Measurements from ENCODE around the gene NXNL2. TPM values are rescaled to one million over a fixed set of nuclear protein-coding genes. Genes with fewer than 3 reads are reported as not detected.

NXNL2 gene
- polyA plus RNA-seq, 2 donors, result 0.15 to 0.22 TPM

DNA sequence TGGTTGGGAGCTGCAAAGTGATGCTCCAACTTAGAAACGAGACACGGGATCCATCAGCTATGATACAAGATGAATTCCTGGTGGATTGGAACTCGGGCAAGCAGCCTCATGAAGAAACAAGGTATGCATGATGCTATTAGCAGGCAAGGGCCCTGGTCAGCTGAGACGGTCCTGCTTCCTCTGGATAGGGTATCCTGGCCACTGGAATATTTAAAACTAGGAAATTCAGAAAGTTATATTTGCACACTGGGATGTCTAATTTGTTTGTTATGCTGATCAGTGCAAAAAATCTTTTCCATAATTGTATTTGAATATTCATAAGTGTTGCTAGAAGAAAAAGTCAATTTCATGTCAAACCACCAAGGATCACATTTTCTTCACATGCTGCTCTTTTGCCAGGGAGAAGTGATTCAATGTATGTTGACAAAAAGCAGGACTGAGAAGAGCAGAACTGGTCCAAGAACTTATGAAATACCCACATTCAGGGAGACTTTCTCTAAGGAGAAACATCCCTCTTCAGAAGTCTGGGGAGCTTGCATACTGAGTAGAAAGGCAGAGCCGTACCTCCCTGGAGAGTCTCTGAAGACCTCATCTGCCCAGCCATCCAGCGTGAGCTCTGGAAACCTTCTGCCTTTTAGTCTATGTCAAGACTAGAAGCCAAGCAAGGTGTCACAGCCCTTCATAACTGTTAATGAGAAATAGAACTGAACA lies 6.7 kb upstream of the NXNL2 start:
- Histone ChIP-seq H3K4me1 (ENCODE audit: control insufficient read depth in 2 of 2, insufficient read depth in 2 of 2, low read length in 1 of 2) (peaks cover 0 to 2% of the 10 kb centered on the region in 2 donors), H3K27me3 (ENCODE audit: control insufficient read depth in 1 of 2, insufficient read depth in 2 of 2, low read length in 2 of 2) (no peaks in the 10 kb centered on the region), H3K27ac (ENCODE audit: low read depth in 2 of 2, low read length in 1 of 2) (no peak overlapping the region), H3K4me3 (ENCODE audit: low read depth in 1 of 2, low read length in 2 of 2) (no peak overlapping the region), H3K9me3 (ENCODE audit: control insufficient read depth in 2 of 2, insufficient read depth in 1 of 2, low read depth in 1 of 2, low read length in 1 of 2) (no peaks in the 10 kb centered on the region), H3K36me3 (ENCODE audit: control insufficient read depth in 2 of 2, insufficient read depth in 2 of 2, low read length in 1 of 2) (no peaks in the 10 kb centered on the region)
- 85 to 86% methylated on average over 6 of the region's 6 CpGs for WGBS, 2 donors

DNA sequence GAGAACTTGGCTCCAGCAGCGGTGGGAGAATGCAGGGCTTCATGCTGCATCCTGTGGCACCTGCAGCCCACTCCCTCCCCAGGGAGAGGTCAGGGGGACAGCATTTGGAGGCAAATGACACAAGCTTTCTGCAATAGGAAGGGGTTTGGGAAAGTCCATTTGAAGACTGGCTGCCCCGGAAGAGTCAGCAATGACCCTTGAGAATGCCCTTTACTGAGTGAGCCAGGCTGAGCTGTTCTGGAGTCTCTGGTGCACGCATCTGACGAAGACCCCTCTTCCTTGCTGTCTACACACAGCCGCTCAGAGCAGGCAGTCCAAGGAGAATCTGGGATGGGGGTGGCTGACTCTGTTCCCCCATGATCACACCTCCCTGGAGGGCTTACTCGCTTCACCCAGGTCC lies 5.5 kb upstream of the NXNL2 start:
- Histone ChIP-seq H3K27me3 (ENCODE audit: control insufficient read depth in 1 of 2, insufficient read depth in 2 of 2, low read length in 2 of 2) (peaks cover 0 to 3% of the 10 kb centered on the region in 2 donors), H3K36me3 (ENCODE audit: control insufficient read depth in 2 of 2, insufficient read depth in 2 of 2, low read length in 1 of 2) (no peaks in the 10 kb centered on the region), H3K4me3 (ENCODE audit: low read depth in 1 of 2, low read length in 2 of 2) (no peak overlapping the region), H3K9me3 (ENCODE audit: control insufficient read depth in 2 of 2, insufficient read depth in 1 of 2, low read depth in 1 of 2, low read length in 1 of 2) (no peaks in the 10 kb centered on the region), H3K27ac (ENCODE audit: low read depth in 2 of 2, low read length in 1 of 2) (no peak overlapping the region), H3K4me1 (ENCODE audit: control insufficient read depth in 2 of 2, insufficient read depth in 2 of 2, low read length in 1 of 2) (peaks cover 0 to 6% of the 10 kb centered on the region in 2 donors)
- 82 to 90% methylated on average over 6 of the region's 6 CpGs for WGBS, 2 donors

DNA sequence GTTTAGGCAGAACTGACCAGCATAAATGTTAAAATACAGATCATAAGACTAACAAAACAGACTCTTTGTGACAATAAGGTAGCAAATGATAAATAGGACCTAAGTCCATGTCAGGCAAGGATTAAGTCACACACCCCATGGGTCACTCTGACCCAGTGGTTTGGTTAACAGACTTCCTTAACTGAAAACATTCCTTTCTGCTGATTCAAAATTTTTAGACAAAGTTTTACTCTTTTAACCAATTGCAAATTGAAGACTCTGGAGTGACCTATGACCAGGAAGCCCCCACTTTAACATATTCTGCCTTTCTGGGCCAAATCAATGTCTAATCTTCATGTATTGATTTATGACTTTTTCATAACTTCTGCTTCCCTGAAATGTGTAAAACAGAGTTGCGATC lies 4.9 kb upstream of the NXNL2 start:
- Histone ChIP-seq H3K27me3 (ENCODE audit: control insufficient read depth in 1 of 2, insufficient read depth in 2 of 2, low read length in 2 of 2) (peaks cover 0 to 3% of the 10 kb centered on the region in 2 donors), H3K9me3 (ENCODE audit: control insufficient read depth in 2 of 2, insufficient read depth in 1 of 2, low read depth in 1 of 2, low read length in 1 of 2) (no peaks in the 10 kb centered on the region), H3K4me3 (ENCODE audit: low read depth in 1 of 2, low read length in 2 of 2) (no peak overlapping the region), H3K4me1 (ENCODE audit: control insufficient read depth in 2 of 2, insufficient read depth in 2 of 2, low read length in 1 of 2) (peaks cover under 1 to 6% of the 10 kb centered on the region in 2 donors), H3K27ac (ENCODE audit: low read depth in 2 of 2, low read length in 1 of 2) (no peak overlapping the region), H3K36me3 (ENCODE audit: control insufficient read depth in 2 of 2, insufficient read depth in 2 of 2, low read length in 1 of 2) (no peaks in the 10 kb centered on the region)
- WGBS, 2 donors, result 75 to 76% methylated on average over 1 of the region's 1 CpG

DNA sequence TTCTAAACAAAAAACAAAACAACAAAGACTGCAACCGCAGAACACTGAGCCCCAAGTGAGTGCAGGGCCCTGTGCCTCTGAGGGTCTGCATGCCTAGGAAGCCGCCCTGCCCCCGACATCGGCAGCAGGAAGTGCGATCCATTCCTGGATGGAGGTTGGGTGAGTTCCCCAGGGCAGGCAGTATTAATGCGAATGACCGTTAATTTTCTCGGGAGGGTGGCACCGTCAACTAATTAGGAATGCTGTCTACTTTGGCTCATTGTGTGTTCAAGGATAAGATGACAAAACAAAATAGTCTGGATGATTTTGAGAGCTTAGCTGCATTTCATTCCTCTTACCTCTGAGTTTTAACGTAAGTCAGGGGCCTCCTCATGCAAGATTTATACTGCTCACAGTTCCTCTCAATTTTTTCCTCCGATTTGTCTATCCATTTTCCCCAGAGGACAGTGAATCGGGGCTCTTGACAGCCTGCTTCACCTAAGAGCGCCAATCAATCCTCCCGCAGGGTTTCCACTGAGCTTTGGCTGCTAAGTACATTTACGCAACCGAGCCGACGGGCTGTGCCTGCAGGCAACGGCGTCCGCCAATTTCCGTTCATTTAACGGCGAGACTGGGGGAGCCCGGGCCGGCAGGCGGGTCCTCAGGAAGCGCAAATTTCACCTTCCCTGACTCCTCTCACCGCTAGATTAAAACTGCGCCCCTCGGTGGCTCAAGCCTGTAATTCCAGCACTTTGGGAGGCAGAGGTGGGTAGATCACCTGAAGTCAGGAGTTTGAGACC lies 2.9 kb upstream of the NXNL2 start:
- no peaks in the 10 kb centered on the region for H3K9me3 ChIP-seq (ENCODE audit: control insufficient read depth in 2 of 2, insufficient read depth in 1 of 2, low read depth in 1 of 2, low read length in 1 of 2)
- H3K36me3 ChIP-seq (ENCODE audit: control insufficient read depth in 2 of 2, insufficient read depth in 2 of 2, low read length in 1 of 2), result no peaks in the 10 kb centered on the region
- H3K4me1 ChIP-seq (ENCODE audit: control insufficient read depth in 2 of 2, insufficient read depth in 2 of 2, low read length in 1 of 2), result peaks cover 11% of the 10 kb centered on the region in 2 donors
- H3K4me3 ChIP-seq (ENCODE audit: low read depth in 1 of 2, low read length in 2 of 2), result no peak overlapping the region
- WGBS, 2 donors, result 33 to 47% methylated on average over 31 of the region's 31 CpGs
- no peak overlapping the region for H3K27ac ChIP-seq (ENCODE audit: low read depth in 2 of 2, low read length in 1 of 2)
- peaks cover 0 to 3% of the 10 kb centered on the region in 2 donors for H3K27me3 ChIP-seq (ENCODE audit: control insufficient read depth in 1 of 2, insufficient read depth in 2 of 2, low read length in 2 of 2)

DNA sequence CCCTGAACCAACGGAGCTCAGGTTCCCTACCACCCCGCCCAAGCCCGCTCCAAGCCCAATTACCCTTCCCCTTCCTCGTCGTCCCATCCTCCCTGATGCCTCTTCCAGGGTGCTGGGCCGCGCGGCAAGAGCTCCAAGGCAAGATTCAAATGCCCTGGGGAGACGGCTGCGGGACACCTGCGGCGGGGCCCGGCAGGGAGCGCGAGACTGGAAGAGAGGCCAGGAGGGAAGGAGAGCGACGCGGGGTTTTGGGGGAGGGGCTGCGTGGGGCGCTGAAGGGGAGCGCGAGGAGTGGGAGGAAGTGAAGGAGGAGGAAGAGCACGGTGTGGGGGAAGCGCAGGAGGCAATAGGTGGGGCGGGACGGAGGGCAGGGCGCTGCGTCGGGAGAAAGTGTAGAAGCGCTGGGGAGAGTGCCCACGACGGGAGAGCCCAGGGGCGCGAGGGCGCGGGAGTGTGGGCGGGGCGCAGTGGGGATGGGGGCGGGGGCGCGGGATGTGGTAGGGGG lies 975 bp upstream of the NXNL2 start:
- Histone ChIP-seq H3K27me3 (ENCODE audit: control insufficient read depth in 1 of 2, insufficient read depth in 2 of 2, low read length in 2 of 2) (peaks cover 0 to 3% of the 10 kb centered on the region in 2 donors), H3K4me3 (ENCODE audit: low read depth in 1 of 2, low read length in 2 of 2) (peak overlapping the region; percentile 21 to 37), H3K9me3 (ENCODE audit: control insufficient read depth in 2 of 2, insufficient read depth in 1 of 2, low read depth in 1 of 2, low read length in 1 of 2) (no peaks in the 10 kb centered on the region), H3K27ac (ENCODE audit: low read depth in 2 of 2, low read length in 1 of 2) (peak overlapping the region; percentile 34 to 48), H3K4me1 (ENCODE audit: control insufficient read depth in 2 of 2, insufficient read depth in 2 of 2, low read length in 1 of 2) (peaks cover 11% of the 10 kb centered on the region in 2 donors), H3K36me3 (ENCODE audit: control insufficient read depth in 2 of 2, insufficient read depth in 2 of 2, low read length in 1 of 2) (no peaks in the 10 kb centered on the region)
- WGBS, 2 donors, result 2 to 3% methylated on average over 38 to 41 of the region's 41 CpGs

DNA sequence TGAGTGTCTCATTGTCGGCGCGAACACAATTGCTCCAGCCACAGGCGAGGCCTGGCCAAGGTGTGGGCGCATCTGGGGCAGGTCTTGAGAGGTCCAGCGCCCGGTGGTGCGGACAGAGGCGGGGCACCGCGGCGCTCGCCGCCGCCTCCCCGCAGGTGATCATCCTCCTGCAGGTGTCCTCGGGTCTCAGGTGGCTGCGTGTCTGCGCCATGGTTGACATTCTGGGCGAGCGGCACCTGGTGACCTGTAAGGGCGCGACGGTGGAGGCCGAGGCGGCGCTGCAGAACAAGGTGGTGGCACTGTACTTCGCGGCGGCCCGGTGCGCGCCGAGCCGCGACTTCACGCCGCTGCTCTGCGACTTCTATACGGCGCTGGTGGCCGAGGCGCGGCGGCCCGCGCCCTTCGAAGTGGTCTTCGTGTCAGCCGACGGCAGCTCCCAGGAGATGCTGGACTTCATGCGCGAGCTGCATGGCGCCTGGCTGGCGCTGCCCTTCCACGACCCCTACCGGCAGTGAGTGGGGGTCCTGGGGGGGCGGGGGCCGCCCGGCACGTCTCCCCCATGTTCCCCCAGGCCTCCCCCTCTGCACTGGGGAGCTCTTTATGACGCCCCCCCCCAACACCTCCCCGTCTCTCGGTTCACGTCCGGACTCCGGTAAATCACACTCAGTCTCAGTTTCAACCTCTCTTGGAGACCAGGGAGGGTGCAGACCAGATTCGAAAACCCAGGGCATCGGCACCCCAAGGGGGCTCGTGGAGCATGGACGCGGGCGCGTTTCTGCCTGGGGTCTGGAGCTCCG lies 446 bp downstream of the NXNL2 start:
- peaks cover 11% of the 10 kb centered on the region in 2 donors for H3K4me1 ChIP-seq (ENCODE audit: control insufficient read depth in 2 of 2, insufficient read depth in 2 of 2, low read length in 1 of 2)
- no peaks in the 10 kb centered on the region for H3K36me3 ChIP-seq (ENCODE audit: control insufficient read depth in 2 of 2, insufficient read depth in 2 of 2, low read length in 1 of 2)
- H3K27me3 ChIP-seq (ENCODE audit: control insufficient read depth in 1 of 2, insufficient read depth in 2 of 2, low read length in 2 of 2), result peaks cover 0 to 3% of the 10 kb centered on the region in 2 donors
- H3K4me3 ChIP-seq (ENCODE audit: low read depth in 1 of 2, low read length in 2 of 2), result peak overlapping the region; percentile 37 to 49
- H3K9me3 ChIP-seq (ENCODE audit: control insufficient read depth in 2 of 2, insufficient read depth in 1 of 2, low read depth in 1 of 2, low read length in 1 of 2), result no peaks in the 10 kb centered on the region
- WGBS, 2 donors, result 6% methylated on average over 74 to 75 of the region's 75 CpGs
- H3K27ac ChIP-seq (ENCODE audit: low read depth in 2 of 2, low read length in 1 of 2), result peak overlapping the region in 1 of 2 donors; percentile 11

DNA sequence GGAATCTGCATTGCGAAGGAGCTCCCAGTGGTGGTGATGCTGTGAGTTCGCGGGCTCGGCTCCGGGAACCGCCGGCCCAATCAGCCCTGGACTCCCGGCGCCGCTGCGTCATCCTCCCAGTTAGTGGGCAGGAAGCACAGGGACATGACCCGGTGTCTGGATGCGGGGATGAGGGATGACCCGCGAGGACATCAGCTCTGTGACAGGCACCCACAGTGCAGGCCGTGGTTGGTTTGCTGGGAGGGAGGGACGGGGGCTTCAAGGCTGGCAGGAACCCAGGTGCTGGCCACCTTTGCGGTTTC lies 996 bp downstream of the NXNL2 start:
- no peaks in the 10 kb centered on the region for H3K9me3 ChIP-seq (ENCODE audit: control insufficient read depth in 2 of 2, insufficient read depth in 1 of 2, low read depth in 1 of 2, low read length in 1 of 2)
- H3K36me3 ChIP-seq (ENCODE audit: control insufficient read depth in 2 of 2, insufficient read depth in 2 of 2, low read length in 1 of 2), result no peaks in the 10 kb centered on the region
- 19 to 29% methylated on average over 18 of the region's 18 CpGs for WGBS, 2 donors
- peaks cover 9 to 11% of the 10 kb centered on the region in 2 donors for H3K4me1 ChIP-seq (ENCODE audit: control insufficient read depth in 2 of 2, insufficient read depth in 2 of 2, low read length in 1 of 2)
- no peak overlapping the region for H3K27ac ChIP-seq (ENCODE audit: low read depth in 2 of 2, low read length in 1 of 2)
- H3K4me3 ChIP-seq (ENCODE audit: low read depth in 1 of 2, low read length in 2 of 2), result no peak overlapping the region
- H3K27me3 ChIP-seq (ENCODE audit: control insufficient read depth in 1 of 2, insufficient read depth in 2 of 2, low read length in 2 of 2), result peaks cover 0 to 3% of the 10 kb centered on the region in 2 donors

DNA sequence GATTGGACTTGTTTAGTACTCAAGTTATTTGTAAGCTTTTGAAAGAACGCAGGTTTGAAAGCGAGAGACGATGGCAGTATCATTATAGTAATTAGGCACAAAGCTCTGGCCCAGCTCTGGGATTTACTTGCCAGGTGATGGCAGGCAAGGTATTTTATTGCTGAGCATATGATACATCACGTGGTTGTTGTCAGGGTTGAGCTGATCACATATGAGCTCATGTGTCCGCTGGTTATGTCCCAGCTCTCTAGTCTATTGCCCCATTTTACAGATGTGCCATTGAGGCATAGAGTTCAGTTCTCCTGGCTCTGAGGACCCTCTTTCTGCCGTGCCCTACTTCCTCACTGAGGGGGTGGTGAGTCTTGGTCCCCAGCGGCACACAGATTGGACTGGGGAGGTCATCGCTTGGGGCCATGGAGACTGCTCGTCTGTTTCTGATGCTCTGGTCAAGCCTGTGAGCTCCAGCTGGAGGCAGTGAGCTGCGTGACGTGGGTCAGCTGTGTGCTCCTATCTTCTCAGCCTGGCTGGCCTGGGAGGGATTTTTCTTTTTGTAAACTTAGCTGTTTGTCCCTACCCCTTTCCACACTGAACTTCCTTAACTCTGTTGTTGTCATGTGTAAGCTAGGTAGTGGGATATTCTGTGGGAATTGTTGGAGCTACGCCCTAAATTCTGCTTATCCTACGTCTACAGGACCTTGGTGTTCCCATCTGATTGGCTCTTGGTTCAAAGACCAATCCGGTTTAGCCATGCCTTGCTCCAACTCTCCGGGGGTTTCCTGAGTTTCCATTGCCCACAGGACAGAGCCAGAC lies 2.2 kb downstream of the NXNL2 start:
- Histone ChIP-seq H3K4me1 (ENCODE audit: control insufficient read depth in 2 of 2, insufficient read depth in 2 of 2, low read length in 1 of 2) (peaks cover 9 to 11% of the 10 kb centered on the region in 2 donors), H3K27ac (ENCODE audit: low read depth in 2 of 2, low read length in 1 of 2) (no peak overlapping the region), H3K27me3 (ENCODE audit: control insufficient read depth in 1 of 2, insufficient read depth in 2 of 2, low read length in 2 of 2) (peaks cover 0 to 3% of the 10 kb centered on the region in 2 donors), H3K36me3 (ENCODE audit: control insufficient read depth in 2 of 2, insufficient read depth in 2 of 2, low read length in 1 of 2) (no peaks in the 10 kb centered on the region), H3K4me3 (ENCODE audit: low read depth in 1 of 2, low read length in 2 of 2) (no peak overlapping the region), H3K9me3 (ENCODE audit: control insufficient read depth in 2 of 2, insufficient read depth in 1 of 2, low read depth in 1 of 2, low read length in 1 of 2) (no peaks in the 10 kb centered on the region)
- WGBS, 2 donors, result 54 to 61% methylated on average over 15 of the region's 15 CpGs

DNA sequence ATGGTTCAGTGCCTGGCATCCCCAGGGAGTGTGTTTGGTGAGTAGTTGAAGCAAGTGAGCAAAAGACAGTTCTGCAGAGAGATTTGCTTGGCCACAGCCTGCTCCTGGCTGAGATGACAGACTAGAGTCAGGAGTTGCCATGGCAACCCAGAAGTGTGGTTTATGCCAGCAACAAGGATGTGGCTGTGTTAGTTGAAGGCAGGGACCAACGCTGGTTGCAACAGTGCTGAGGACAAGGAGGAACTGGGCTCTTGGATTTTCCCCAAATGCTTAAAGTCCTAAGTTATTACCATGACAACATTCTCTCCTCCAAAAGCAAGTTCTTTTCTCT lies 2.7 kb downstream of the NXNL2 start:
- no peaks in the 10 kb centered on the region for H3K36me3 ChIP-seq (ENCODE audit: control insufficient read depth in 2 of 2, insufficient read depth in 2 of 2, low read length in 1 of 2)
- no peak overlapping the region for H3K4me3 ChIP-seq (ENCODE audit: low read depth in 1 of 2, low read length in 2 of 2)
- H3K4me1 ChIP-seq (ENCODE audit: control insufficient read depth in 2 of 2, insufficient read depth in 2 of 2, low read length in 1 of 2), result peaks cover 9 to 11% of the 10 kb centered on the region in 2 donors
- H3K27ac ChIP-seq (ENCODE audit: low read depth in 2 of 2, low read length in 1 of 2), result no peak overlapping the region
- 12 to 20% methylated on average over 1 of the region's 1 CpG for WGBS, 2 donors
- H3K9me3 ChIP-seq (ENCODE audit: control insufficient read depth in 2 of 2, insufficient read depth in 1 of 2, low read depth in 1 of 2, low read length in 1 of 2), result no peaks in the 10 kb centered on the region
- peaks cover 0 to 3% of the 10 kb centered on the region in 2 donors for H3K27me3 ChIP-seq (ENCODE audit: control insufficient read depth in 1 of 2, insufficient read depth in 2 of 2, low read length in 2 of 2)
